ENCODE data around the gene SLAMF1.
A peak's percentile ranks its signal among the peaks of the same experiment; 100 is the strongest.
"Not testable (repeated sequence)": the region's sequence is repeated elsewhere in the genome, so short reads cannot be mapped to it uniquely, and the experiment has no call there.

SLAMF1 gene

DNA sequence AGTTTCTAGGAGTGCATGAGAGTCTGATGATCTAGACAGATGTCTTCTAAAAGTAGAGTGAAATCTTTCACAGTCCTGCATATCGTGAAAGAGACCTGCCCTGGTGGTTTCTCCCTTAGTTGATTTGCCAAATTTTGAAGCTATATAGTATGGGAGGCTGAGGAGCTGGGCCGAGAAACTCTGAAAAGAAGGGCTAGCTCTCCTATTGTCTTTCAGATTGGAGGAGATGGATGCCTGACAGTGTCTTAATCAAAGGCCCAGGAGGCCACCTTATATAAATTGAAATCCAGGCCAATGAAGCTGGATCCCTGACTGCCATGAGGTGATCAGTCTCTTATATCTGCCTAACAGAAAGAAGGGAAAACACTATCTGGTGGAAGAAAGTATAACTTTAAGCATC, 49.1 kb downstream of the SLAMF1 start:
- no peak for DNase-seq (ENCODE audit: low read depth)

DNA sequence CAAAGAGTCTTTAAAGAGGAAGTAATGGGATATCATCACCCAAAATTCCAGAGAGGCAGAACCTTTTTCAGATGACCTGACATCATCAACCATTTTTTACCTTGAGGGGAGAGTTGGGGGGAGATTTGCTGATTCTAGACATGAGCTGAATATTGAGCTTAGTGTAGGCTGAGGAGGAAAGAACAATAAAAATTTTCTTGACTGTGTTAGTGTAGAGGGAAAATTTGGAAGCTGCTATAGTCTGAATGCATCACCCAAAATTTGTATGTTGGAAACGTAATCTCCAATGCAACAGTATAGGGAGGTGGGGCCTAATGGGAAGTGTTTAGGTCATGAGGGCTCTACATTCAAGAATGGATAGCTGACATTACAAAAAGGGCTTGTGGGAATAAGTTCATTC, 49.8 kb downstream of the SLAMF1 start:
- no peak for DNase-seq (ENCODE audit: low read depth)

- DNase-seq (ENCODE audit: low read depth) = no peak
These were observed 56.4 kb downstream of the SLAMF1 start for GRCh38 chr1:160590488-160590887.

- no peak for DNase-seq (ENCODE audit: low read depth)
These were observed 58.4 kb downstream of the SLAMF1 start for GRCh38 chr1:160588468-160588867.

DNA sequence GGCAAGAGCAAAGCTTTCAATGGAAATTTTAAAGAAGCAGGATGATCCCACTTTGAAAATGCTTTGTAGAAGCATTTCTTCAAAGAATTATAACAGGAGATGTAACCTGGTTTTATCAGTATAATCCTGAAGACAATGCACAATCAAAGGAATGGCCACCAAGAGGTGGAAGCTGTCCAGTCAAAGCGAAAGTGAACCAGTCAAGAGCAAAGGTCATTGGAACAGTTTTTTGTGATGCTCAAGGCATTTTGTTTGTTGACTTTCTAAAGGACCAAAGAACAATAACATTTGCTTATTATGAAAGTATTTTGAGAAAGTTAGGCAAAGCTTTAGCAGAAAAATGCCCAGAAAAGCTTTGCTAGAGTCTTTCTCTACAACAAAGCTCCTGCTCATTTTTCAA, 62.1 kb downstream of the SLAMF1 start:
- DNase-seq (ENCODE audit: low read depth) = no peak

- not testable (repeated sequence) for DNase-seq (ENCODE audit: low read depth)
These were observed 63.9 kb downstream of the SLAMF1 start for GRCh38 chr1:160582976-160583375.

GRCh38 chr1:160581961-160582360, 64.9 kb downstream of the SLAMF1 start:
- DNase-seq (ENCODE audit: low read depth) = no peak

DNA sequence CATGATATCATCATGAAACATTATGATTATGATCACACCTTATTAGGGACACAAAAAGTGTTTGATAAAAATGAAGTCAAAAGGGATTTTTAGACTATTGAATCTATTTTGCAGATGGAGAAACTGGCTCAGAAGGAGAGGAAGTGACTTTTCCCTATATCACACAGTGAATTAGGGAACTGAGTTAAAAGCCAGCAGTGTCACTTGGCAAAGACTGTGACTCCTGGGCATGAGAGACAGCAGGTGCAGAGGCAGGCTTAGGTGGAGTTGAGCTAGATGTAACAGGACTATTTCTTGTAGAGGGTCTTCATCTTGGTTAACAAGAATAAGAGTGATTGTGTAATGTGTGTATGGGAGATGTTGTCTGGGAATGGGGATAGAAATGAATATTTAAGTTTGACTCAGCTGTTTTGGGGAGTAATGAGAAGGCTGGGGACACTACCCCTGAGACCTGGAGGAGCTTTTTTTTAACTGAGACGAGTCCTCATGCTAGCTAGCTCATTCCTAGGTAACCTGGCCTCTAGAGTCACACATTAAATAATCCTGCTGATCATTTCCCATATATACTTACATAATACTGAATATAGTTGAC, 66.5 kb downstream of the SLAMF1 start:
- DNase-seq (ENCODE audit: low read depth) = no peak

DNA sequence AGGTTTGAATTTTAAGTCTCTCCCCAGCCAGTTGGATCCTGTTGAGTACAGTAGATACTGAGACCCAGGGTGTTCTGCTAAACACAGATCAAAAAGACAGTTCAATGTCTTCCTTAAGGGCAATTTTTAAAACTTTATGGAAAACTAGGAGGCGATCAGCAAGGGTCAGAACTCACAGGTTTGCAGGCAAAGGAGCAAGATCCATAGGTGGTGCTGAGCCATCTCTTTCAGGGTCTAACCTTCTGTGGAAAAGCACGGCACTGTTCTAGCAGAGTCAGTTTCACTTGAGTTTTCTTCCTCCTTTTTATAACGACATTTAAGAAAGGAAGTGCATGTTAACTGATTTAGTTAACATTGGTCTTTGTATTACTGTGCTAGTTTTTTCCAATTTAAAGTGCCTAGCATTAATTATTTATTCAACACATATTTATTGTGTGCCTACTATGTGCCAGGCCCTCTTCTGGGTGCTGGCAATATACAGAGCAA, 67.6 kb downstream of the SLAMF1 start, which contains the start of gene CD84:
CD84 (minus strand) TSS at position 281 of the 486 bp plus-strand sequence; CDS start at position 222, 59 bp downstream.
- DNase-seq (ENCODE audit: low read depth) = no peak

DNA sequence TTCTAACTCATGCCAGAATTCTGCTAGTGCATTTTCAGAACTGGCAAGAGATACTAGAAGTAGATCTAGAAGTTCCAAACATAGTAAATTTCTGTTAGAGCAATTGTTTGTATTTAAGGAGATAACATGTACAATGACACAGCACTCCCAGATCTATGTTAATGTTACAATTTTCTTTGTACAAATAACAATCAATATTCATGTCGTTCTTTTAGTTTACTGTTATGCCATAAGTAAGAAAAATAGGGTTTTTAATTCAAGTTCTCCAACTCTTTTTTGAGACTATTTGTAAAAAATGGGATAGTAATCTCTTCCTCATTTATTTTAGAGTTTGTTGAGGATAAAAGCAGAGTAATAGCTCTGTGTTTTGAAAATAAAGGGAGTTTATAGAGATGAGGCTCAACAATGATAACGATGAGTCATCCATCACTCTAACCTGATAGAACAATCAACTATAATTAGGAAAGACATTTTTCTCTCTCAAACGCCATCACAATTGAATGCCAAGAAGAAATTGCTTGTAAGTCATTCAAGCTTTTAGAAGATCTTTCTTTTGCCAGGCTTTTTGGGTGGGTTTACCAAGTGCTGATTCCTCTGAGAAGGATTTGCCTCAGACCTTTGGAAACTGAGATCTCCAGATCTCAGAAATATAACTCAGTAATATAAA, 68.2 kb downstream of the SLAMF1 start:
- DNase-seq (ENCODE audit: low read depth) = no peak

DNA sequence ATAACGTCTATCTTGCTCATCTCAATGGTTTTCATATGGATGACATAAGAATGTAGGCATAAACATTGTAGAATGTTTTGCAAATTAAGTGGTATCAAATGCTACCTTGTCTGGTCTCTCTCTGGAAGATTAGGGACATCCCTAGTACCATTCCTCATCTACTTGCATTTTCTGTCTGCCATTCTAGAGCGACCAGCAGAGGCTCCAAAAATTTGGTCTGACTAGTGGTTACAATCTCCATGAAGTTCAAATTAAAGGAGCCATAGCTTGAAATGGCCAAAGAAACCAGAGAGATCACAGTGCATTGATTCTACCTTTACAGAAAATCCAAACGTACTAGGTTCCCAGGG, 68.7 kb downstream of the SLAMF1 start:
- no peak for DNase-seq (ENCODE audit: low read depth)

DNA sequence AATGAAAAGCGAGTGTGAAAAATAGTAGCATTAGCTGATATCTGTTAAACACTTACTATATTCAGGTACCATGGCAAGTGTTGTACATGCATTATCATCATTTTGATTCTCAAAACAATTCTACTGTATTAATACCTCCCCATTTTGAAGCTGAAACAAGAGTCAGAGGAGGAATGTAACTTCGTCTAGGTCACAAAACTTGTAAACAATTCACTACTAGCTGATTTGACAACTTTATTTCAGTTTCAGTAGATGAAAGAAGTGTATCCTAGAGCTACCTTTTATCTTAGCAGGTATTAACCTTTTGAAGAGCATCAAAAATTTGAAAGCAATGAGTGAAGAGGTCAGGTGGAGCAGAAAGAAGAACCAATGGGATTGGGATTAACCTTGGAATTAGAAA, 69.2 kb downstream of the SLAMF1 start:
- no peak for DNase-seq (ENCODE audit: low read depth)

DNA sequence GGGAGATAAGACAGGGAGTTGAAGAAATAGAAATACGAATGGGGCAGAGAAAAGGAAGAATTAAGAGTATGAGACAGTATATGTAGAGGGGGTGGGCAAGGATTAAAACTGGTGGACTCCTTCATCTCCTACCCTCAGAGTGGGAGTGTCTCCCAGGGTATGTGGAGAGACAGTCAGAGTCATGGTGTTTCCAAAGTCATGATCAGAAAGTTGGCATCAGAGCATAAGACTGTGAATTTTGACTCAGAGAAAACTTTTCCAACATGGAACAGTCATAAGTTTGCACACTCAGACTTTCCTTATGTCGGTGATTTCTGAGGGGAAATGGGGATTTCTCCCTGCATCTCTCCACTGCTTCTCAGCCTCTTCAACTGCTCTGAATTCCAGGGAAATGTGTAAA, 70.0 kb downstream of the SLAMF1 start:
- DNase-seq (ENCODE audit: low read depth) = no peak

GRCh38 chr1:160576390-160576789, 70.5 kb downstream of the SLAMF1 start:
- DNase-seq (ENCODE audit: low read depth) = peak; percentile 34

- DNase-seq (ENCODE audit: low read depth) = no peak
These were observed 71.7 kb downstream of the SLAMF1 start for GRCh38 chr1:160575112-160575664.

DNA sequence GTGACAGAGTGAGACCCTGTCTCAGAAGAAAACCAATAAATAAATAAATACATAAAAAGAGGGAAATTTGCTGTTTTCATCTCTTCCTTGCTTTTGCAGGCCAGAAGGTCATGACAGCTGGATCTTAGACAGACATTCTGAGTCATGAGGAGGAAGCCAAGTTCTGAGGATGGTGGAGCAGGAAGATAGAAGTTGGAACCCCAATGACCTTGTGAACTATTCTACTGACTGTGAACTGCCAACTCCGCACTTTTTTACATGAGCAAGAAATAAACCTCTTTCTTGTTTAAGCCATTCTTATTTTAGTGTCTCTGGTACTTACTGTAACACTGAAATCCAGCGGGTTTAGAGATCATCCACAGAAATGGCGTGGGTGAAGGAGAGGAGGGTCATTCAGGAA, 76.0 kb downstream of the SLAMF1 start:
- DNase-seq (ENCODE audit: low read depth) = no peak

GRCh38 chr1:160569806-160570205, 77.0 kb downstream of the SLAMF1 start:
- no peak for DNase-seq (ENCODE audit: low read depth)

DNA sequence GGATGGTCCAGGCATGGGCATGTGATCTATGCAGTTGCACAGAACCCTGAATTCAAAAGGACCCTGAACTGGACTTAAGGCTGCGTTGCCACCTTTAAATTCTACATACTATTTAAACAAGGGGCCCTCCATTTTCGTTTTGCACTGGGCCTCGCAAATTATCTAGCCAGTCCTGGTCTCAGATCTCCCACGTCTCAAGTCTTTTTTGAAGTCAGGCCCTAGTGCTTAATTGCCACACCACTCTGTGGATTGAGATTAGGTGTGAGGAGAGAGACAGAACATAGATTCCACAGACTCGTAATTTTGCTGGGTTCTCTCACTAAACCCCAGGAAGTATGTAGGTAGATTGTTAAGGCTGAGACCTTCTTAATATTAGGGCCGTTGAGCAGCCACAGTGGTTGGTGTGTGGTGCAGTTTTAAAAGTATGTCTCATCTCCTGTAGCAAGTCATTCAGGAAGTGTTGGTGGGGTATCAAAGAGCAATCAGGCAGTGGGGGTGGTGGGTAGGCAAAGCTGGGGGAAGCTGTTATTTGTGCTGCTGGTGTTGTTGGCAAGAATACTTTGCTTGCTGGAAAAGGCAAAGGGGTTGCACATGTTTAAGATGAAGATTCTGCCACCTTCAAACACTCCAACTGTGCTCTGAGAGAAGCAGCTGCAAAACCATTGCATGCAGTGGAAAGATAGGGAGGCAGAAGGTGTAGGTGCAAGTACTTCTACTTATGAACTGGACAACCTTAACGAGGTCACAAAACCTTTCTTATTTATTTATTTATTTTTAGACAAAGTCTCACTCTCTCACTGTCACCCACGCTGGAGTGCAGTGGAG, 78.8 kb downstream of the SLAMF1 start:
- peak; percentile 55 for DNase-seq (ENCODE audit: low read depth)

DNA sequence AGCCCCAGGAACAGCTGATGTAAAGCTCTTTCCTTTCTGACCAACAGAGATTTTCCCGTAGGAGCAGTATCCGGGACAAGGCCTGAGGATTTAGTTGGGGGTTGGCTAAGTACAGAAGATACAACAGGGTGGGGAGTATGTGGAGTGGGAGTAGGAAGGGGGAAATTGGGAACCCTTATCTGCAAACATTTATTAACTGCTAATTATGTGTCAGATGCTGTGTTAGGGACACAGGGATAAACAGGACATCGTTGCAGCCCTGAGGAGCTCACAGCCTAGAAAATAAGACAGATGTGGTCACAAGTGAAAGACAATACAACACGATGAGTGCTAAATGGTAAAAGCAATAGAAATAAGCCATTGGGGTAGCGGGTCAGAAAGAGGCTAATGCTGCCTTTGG, 79.5 kb downstream of the SLAMF1 start:
- DNase-seq (ENCODE audit: low read depth) = no peak

DNA sequence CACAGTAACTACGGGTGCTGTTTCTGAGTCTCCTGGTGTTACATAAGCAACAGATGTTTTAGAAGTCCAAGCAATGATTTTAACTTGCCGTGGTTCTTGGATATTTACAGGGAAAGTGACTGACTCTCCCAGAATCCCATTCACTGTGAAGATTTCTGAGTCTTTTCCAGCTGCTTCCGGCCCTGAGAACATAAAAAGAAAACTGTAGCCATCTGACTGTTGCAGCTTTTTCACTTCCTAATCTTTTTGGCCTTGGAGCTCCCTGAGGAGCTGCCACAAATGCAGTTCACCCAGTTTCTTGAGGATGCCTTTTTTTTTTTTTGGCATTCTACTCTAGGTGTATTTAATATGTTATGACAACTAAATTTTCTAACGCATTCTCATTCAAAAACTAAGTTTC, 81.3 kb downstream of the SLAMF1 start:
- no peak for DNase-seq (ENCODE audit: low read depth)

DNA sequence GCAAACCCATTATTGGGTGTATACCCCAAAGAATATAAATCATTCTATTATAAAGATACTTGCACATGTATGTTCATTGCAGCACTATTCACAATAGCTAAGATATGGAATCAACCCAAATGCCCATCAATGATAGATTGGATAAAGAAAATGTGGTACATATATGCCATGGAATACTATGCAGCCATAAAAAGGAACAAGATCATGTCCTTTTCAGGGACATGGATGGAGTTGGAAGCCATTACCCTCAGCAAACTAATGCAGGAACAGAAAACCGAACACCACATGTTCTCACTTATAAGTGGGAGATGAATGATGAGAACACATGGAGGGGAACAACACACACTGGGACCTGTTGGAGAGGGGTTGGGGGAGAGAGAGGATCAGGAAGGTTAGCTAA, 83.6 kb downstream of the SLAMF1 start:
- not testable (repeated sequence) for DNase-seq (ENCODE audit: low read depth)

- DNase-seq (ENCODE audit: low read depth) = not testable (repeated sequence)
These were observed 84.1 kb downstream of the SLAMF1 start for GRCh38 chr1:160562745-160563144.

- DNase-seq (ENCODE audit: low read depth) = no peak
These were observed 86.0 kb downstream of the SLAMF1 start for GRCh38 chr1:160560806-160561205.
